Peyer's patch (tissue), 4 donors: ENCODE data around the gene CCDC190.

ENCODE experiments used
- POLR2A ChIP-seq, 2 donors: fragments of 450-650 bp; IDR thresholded peaks; one replicate each; pipeline ENCODE4 v1.5.1; 2017; ENCODE audit warnings: antibody characterized with exemption in 2 of 2, mild to moderate bottlenecking in 2 of 2, moderate library complexity in 2 of 2
- TF ChIP-seq, protein P1 (sequence below), 6 experiments: fragments of 450-650 bp in 4 of 6; fragments of 200-600 bp in 2 of 6; sonication (generic) in 1 of 6; IDR thresholded peaks; one replicate each; pipeline ENCODE4 v1.5.1; 2017 to 2019; ENCODE audit warnings: antibody characterized with exemption in 6 of 6, mild to moderate bottlenecking in 3 of 6, moderate library complexity in 1 of 6

GRCh38 chr1:162910161-162910560 is 49.2 kb upstream of the CCDC190 start:
- no peak for TF ChIP-seq POLR2A (IDR thresholded peaks at IDR 0.05)
- TF ChIP-seq, protein P1, sequence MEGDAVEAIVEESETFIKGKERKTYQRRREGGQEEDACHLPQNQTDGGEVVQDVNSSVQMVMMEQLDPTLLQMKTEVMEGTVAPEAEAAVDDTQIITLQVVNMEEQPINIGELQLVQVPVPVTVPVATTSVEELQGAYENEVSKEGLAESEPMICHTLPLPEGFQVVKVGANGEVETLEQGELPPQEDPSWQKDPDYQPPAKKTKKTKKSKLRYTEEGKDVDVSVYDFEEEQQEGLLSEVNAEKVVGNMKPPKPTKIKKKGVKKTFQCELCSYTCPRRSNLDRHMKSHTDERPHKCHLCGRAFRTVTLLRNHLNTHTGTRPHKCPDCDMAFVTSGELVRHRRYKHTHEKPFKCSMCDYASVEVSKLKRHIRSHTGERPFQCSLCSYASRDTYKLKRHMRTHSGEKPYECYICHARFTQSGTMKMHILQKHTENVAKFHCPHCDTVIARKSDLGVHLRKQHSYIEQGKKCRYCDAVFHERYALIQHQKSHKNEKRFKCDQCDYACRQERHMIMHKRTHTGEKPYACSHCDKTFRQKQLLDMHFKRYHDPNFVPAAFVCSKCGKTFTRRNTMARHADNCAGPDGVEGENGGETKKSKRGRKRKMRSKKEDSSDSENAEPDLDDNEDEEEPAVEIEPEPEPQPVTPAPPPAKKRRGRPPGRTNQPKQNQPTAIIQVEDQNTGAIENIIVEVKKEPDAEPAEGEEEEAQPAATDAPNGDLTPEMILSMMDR (IDR thresholded peaks at IDR 0.05) = no peak
